BJ (cell line): Measurements from ENCODE around the gene SPOCD1. TPM values are rescaled to one million over a fixed set of nuclear protein-coding genes. Genes with fewer than 3 reads are reported as not detected.

ENCODE experiments used
- CTCF ChIA-PET: fragments of 350-600 bp; formaldehyde crosslinking; extraction: SDS; loops from one replicate; lab custom pipeline; 2021; ENCODE audit warnings: antibody characterized with exemption, inconsistent platforms; lab: Yijun Ruan, JAX
- POLR2A ChIA-PET: fragments of 300-600 bp; sonication (Branson Sonifier 250); formaldehyde crosslinking; extraction: SDS; loops from one replicate; lab custom pipeline; 2021; ENCODE audit warnings: antibody characterized with exemption; lab: Charles Lee
- DNase-seq: peaks from one replicate; pipeline ENCODE4 v3.0.0-alpha.2; 2011; ENCODE audit warnings: low read depth
- H3K27me3 ChIP-seq: 2 replicates; pipeline ENCODE4 v1.6.0; 2011; ENCODE audit warnings: low read length; ENCODE audit not compliant: control insufficient read depth, insufficient read depth
- H3K36me3 ChIP-seq: 2 replicates; pipeline ENCODE4 v1.5.1; 2011; ENCODE audit warnings: low read length; ENCODE audit not compliant: control insufficient read depth, insufficient read depth
- H3K4me3 ChIP-seq: 2 replicates; pipeline ENCODE4 v1.5.1; 2011; ENCODE audit warnings: low read depth, mild to moderate bottlenecking, control low read depth, low read length
- polyA plus RNA-seq: library from polyadenylated mRNA; depleted of rRNA; stranded (reverse); fragments of >200 nt; gene quantifications from 2 replicates; pipeline ENCODE4 v1.2.3, GENCODE V29; 2011
- TF ChIP-seq, protein P1 (sequence below): IDR thresholded peaks from 2 replicates; pipeline ENCODE4 v1.5.1; 2011; ENCODE audit warnings: low read depth, mild to moderate bottlenecking, control low read depth, inconsistent platforms, low read length, moderate library complexity; ENCODE audit not compliant: insufficient read depth

The SPOCD1 gene
- polyA plus RNA-seq, 1 experiment, result 169 TPM

GRCh38 chr1:31812158-31812829 lies 3.5 kb downstream of the SPOCD1 start:
- no peak for DNase-seq
- H3K4me3 ChIP-seq, result no peak overlapping the region
- no peaks in the 10 kb centered on the region; the same call in 1 of the 2 replicates for H3K27me3 ChIP-seq
- TF ChIP-seq, protein P1, sequence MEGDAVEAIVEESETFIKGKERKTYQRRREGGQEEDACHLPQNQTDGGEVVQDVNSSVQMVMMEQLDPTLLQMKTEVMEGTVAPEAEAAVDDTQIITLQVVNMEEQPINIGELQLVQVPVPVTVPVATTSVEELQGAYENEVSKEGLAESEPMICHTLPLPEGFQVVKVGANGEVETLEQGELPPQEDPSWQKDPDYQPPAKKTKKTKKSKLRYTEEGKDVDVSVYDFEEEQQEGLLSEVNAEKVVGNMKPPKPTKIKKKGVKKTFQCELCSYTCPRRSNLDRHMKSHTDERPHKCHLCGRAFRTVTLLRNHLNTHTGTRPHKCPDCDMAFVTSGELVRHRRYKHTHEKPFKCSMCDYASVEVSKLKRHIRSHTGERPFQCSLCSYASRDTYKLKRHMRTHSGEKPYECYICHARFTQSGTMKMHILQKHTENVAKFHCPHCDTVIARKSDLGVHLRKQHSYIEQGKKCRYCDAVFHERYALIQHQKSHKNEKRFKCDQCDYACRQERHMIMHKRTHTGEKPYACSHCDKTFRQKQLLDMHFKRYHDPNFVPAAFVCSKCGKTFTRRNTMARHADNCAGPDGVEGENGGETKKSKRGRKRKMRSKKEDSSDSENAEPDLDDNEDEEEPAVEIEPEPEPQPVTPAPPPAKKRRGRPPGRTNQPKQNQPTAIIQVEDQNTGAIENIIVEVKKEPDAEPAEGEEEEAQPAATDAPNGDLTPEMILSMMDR, result no peak
- ChIA-PET CTCF (interaction anchor here (5.8 kb wide), 1 partner anchor 152 kb away, joined by 32 read pairs; no protein-coding TSS in a partner anchor), POLR2A (no interaction called here)
- no peaks in the 10 kb centered on the region for H3K36me3 ChIP-seq

- Histone ChIP-seq H3K36me3 (no peaks in the 10 kb centered on the region), H3K4me3 (no peak overlapping the region), H3K27me3 (no peaks in the 10 kb centered on the region; the same call in 1 of the 2 replicates)
- no peak for DNase-seq
- ChIA-PET POLR2A (no interaction called here), CTCF (interaction anchor here (0.6 kb wide), 1 partner anchor 49 kb away, joined by 3 read pairs; no protein-coding TSS in a partner anchor)
- TF ChIP-seq, protein P1, result no peak
Measured at GRCh38 chr1:31811605-31812004, 4.2 kb downstream of the SPOCD1 start.

GRCh38 chr1:31809698-31810097 lies 6.1 kb downstream of the SPOCD1 start:
- no peaks in the 10 kb centered on the region for H3K36me3 ChIP-seq
- POLR2A ChIA-PET, result no interaction called here
- TF ChIP-seq, protein P1, result no peak
- H3K4me3 ChIP-seq, result no peak overlapping the region
- no peak for DNase-seq
- no peaks in the 10 kb centered on the region; the same call in 1 of the 2 replicates for H3K27me3 ChIP-seq
- CTCF ChIA-PET, result interaction anchor here (1.2 to 1.3 kb wide), 2 partner anchors 21 to 154 kb away, joined by 4 to 5 read pairs; no protein-coding TSS in a partner anchor

DNA sequence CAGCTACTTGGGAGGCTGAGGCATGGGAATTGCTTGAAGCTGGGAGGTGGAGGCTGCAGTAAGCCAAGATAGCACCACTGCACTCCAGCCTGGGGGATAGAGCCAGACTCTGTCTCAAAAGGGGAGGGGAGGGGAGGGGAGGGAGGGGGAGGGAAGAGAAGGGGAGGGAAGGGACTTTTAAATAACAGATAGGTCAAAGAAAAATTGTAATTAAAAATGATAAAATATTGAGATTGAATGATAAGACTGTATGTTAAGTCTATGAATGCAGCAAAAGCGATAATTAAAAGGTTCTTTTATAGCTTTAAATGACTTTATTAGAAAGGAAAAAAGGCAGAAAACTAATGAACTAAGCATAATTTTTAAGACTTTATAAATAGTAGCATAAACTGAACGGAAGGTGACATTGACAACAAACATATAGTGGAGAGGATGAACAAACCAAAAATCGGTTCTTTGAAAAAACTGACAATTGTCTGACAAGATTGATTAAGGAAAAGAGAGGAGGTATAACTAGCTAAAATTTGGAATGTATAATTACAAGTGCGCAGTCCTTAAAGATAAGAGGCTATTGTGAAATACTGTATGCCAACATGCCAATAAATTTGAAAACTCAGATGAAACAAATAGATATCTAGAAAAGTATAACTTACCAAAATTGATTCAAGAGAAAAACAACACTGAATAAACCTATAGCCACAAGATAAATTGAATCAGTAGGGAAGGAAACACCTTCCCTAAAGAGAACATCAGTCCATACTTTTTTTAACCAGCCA lies 8.4 kb downstream of the SPOCD1 start:
- DNase-seq, result no peak
- POLR2A ChIA-PET, result no interaction called here
- H3K4me3 ChIP-seq, result no peak overlapping the region
- H3K27me3 ChIP-seq, result no peaks in the 10 kb centered on the region; the same call in 1 of the 2 replicates
- CTCF ChIA-PET, result interaction anchor here (0.6 to 1.5 kb wide), 2 partner anchors 19 to 157 kb away, joined by 3 to 4 read pairs; no protein-coding TSS in a partner anchor
- no peaks in the 10 kb centered on the region for H3K36me3 ChIP-seq
- TF ChIP-seq, protein P1, result no peak

- TF ChIP-seq, protein P1, result no peak
- ChIA-PET CTCF (interaction anchor here (0.9 to 1.1 kb wide), 3 partner anchors 11 to 159 kb away, joined by 3 to 6 read pairs (median 4); partner anchors contain the start of gene SPOCD1), POLR2A (no interaction called here)
- Histone ChIP-seq H3K36me3 (no peaks in the 10 kb centered on the region), H3K4me3 (no peak overlapping the region), H3K27me3 (no peaks in the 10 kb centered on the region)
- DNase-seq, result no peak
Measured at GRCh38 chr1:31805318-31805717, 10.5 kb downstream of the SPOCD1 start.
